Hepatocyte (in vitro differentiated cells): Measurements from ENCODE around the gene ELL. TPM values are rescaled to one million over a fixed set of nuclear protein-coding genes. Genes with fewer than 3 reads are reported as not detected.

ENCODE experiments used
- DNase-seq: peaks from one replicate; pipeline ENCODE4 v3.0.0-alpha.2; 2016; ENCODE audit warnings: low spot score
- H2AFZ ChIP-seq: fragments of 200-600 bp; sonication (generic); 2 replicates; pipeline ENCODE4 v1.6.0; 2016; ENCODE audit warnings: antibody characterized with exemption, mild to moderate bottlenecking
- H3K27ac ChIP-seq: fragments of 200-600 bp; sonication (generic); 2 replicates; pipeline ENCODE4 v1.5.1; 2016; ENCODE audit warnings: mild to moderate bottlenecking
- H3K27me3 ChIP-seq: fragments of 200-600 bp; sonication (generic); 2 replicates; pipeline ENCODE4 v1.6.1; 2016
- H3K36me3 ChIP-seq: fragments of 200-600 bp; sonication (generic); replicated peaks from 2 replicates; pipeline ENCODE4 v1.5.1; 2016; ENCODE audit warnings: low read depth; ENCODE audit not compliant: insufficient read depth
- H3K4me1 ChIP-seq: fragments of 200-600 bp; sonication (generic); 2 replicates; pipeline ENCODE4 v1.5.1; 2016; ENCODE audit warnings: mild to moderate bottlenecking, moderate library complexity; ENCODE audit not compliant: insufficient read depth
- H3K4me2 ChIP-seq: fragments of 200-600 bp; sonication (generic); 2 replicates; pipeline ENCODE4 v1.6.0; 2016
- H3K4me3 ChIP-seq: fragments of 200-600 bp; sonication (generic); 2 replicates; pipeline ENCODE4 v1.5.1; 2016; ENCODE audit warnings: mild to moderate bottlenecking
- H3K79me2 ChIP-seq: fragments of 200-600 bp; sonication (generic); 2 replicates; pipeline ENCODE4 v1.6.0; 2017; ENCODE audit warnings: mild to moderate bottlenecking
- H3K9me2 ChIP-seq: fragments of 200-600 bp; sonication (generic); replicated peaks from 2 replicates; pipeline ENCODE4 v1.6.0; 2017; ENCODE audit warnings: mild to moderate bottlenecking; ENCODE audit not compliant: insufficient read depth
- H3K9me3 ChIP-seq: fragments of 200-600 bp; sonication (generic); 2 replicates; pipeline ENCODE4 v1.5.1; 2016; ENCODE audit warnings: low read depth, mild to moderate bottlenecking
- H4K20me1 ChIP-seq: fragments of 200-600 bp; sonication (generic); 2 replicates; pipeline ENCODE4 v1.6.0; 2016; ENCODE audit warnings: mild to moderate bottlenecking; ENCODE audit not compliant: insufficient read depth, poor library complexity, severe bottlenecking
- CTCF ChIP-seq: fragments of 200-600 bp; sonication (generic); IDR thresholded peaks from 2 replicates; pipeline ENCODE4 v1.5.1; 2016; ENCODE audit warnings: antibody characterized with exemption, mild to moderate bottlenecking; ENCODE audit not compliant: poor library complexity
- EZH2 ChIP-seq: fragments of 200-600 bp; sonication (generic); IDR thresholded peaks from 2 replicates; pipeline ENCODE4 v1.6.1; 2016; ENCODE audit warnings: antibody characterized with exemption, mild to moderate bottlenecking, borderline replicate concordance
- EZH2phosphoT487 ChIP-seq: fragments of 200-600 bp; sonication (generic); IDR thresholded peaks from one replicate; pipeline ENCODE4 v1.6.1; 2018; ENCODE audit warnings: antibody characterized with exemption, mild to moderate bottlenecking, low read depth, moderate library complexity; ENCODE audit not compliant: unreplicated experiment, severe bottlenecking
- WGBS: methylation state at CpG from one replicate; pipeline ENCODE4 v1.1.6; 2016; ENCODE audit warnings: low lambda C conversion rate; ENCODE audit errors: missing lambda C conversion rate; 5-methylcytosine and 5-hydroxymethylcytosine counted together
- polyA plus RNA-seq: library from polyadenylated mRNA; unstranded; fragments of >200 nt; fragmentation: Nextera tagmentation; extraction: Ambion mirVana; gene quantifications from 2 replicates; pipeline ENCODE4 v1.2.1, GENCODE V29; 2016
- total RNA-seq: library from RNA; depleted of rRNA; stranded (reverse); fragments of >200 nt; gene quantifications from 2 replicates; pipeline ENCODE4 v1.2.3, GENCODE V29; 2014

Gene ELL
- total and polyA plus RNA-seq, 2 experiments from 2014 or later, result 11.0 to 15.0 TPM

- peak within 1 kb of the TSS; percentile 60 for H2AFZ ChIP-seq
- H3K9me3 ChIP-seq, result no peaks in the 10 kb centered on the region
- peak within 1 kb of the TSS; percentile 75 for H3K4me3 ChIP-seq
- H3K27me3 ChIP-seq, result no peaks in the 10 kb centered on the region
- WGBS, result 1% methylated on average over 45 of the region's 58 CpGs
- H3K79me2 ChIP-seq, result peaks cover 32% of the 10 kb centered on the region
- DNase-seq, result peak; percentile 98
- H3K36me3 ChIP-seq, result no peaks in the 10 kb centered on the region
- TF ChIP-seq EZH2phosphoT487 (no peak), EZH2 (no peak), CTCF (no peak)
- peaks cover 2% of the 10 kb centered on the region for H4K20me1 ChIP-seq
- H3K9me2 ChIP-seq, result no peaks in the 10 kb centered on the region
- peaks cover 6% of the 10 kb centered on the region for H3K4me1 ChIP-seq
- H3K4me2 ChIP-seq, result peak within 1 kb of the TSS; percentile 93
- peak within 1 kb of the TSS; percentile 89 for H3K27ac ChIP-seq
Observed at GRCh38 chr19:18557411-18558201, 35.7 kb upstream of the ELL start, which contains the start of gene KXD1. KXD1 (plus strand) TSS chr19:18557870; CDS start chr19:18562057, 4,187 bp downstream.

- H3K9me2 ChIP-seq, result no peaks in the 10 kb centered on the region
- H3K27ac ChIP-seq, result no peak overlapping the region
- H2AFZ ChIP-seq, result no peak overlapping the region
- no peaks in the 10 kb centered on the region for H3K9me3 ChIP-seq
- 47% methylated on average over 6 of the region's 6 CpGs for WGBS
- H3K36me3 ChIP-seq, result no peaks in the 10 kb centered on the region
- TF ChIP-seq CTCF (no peak), EZH2 (no peak)
- DNase-seq, result peak; percentile 47
- no peaks in the 10 kb centered on the region for H3K79me2 ChIP-seq
- no peak overlapping the region for H3K4me2 ChIP-seq
- H3K4me1 ChIP-seq, result no peaks in the 10 kb centered on the region
- H4K20me1 ChIP-seq, result no peaks in the 10 kb centered on the region
- H3K27me3 ChIP-seq, result no peaks in the 10 kb centered on the region
- H3K4me3 ChIP-seq, result no peak overlapping the region
Observed at GRCh38 chr19:18551631-18552030, 29.8 kb upstream of the ELL start.

GRCh38 chr19:18543814-18544475 lies 22.1 kb upstream of the ELL start:
- TF ChIP-seq EZH2phosphoT487 (no peak), EZH2 (no peak), CTCF (no peak)
- H3K27ac ChIP-seq, result peak overlapping the region; percentile 41
- H3K9me2 ChIP-seq, result no peaks in the 10 kb centered on the region
- H4K20me1 ChIP-seq, result no peaks in the 10 kb centered on the region
- peaks cover 7% of the 10 kb centered on the region for H3K4me1 ChIP-seq
- no peak overlapping the region for H3K4me3 ChIP-seq
- no peaks in the 10 kb centered on the region for H3K9me3 ChIP-seq
- H3K27me3 ChIP-seq, result no peaks in the 10 kb centered on the region
- H3K4me2 ChIP-seq, result peak overlapping the region; percentile 87
- H2AFZ ChIP-seq, result peak overlapping the region; percentile 57
- DNase-seq, result peak; percentile 85
- 12% methylated on average over 12 of the region's 12 CpGs for WGBS
- peaks cover 12% of the 10 kb centered on the region for H3K79me2 ChIP-seq
- H3K36me3 ChIP-seq, result no peaks in the 10 kb centered on the region
